Pancreas (tissue), 10 donors: ENCODE results near the gene PDK3. TPM values are rescaled to one million over a fixed set of nuclear protein-coding genes. Genes with fewer than 3 reads are reported as not detected.
A peak's percentile ranks its signal among the peaks of the same experiment; 100 is the strongest.

Source experiments
- ATAC-seq, 4 donors: fragments of 200-7000 bp; cut with Tn5 transposase; one replicate each; pipeline versions ENCODE4 v1.8.0 to v1.9.1; 2020; ENCODE audit warnings: mild to moderate bottlenecking in 4 of 4, moderate library complexity in 4 of 4
- DNase-seq, 6 donors: peaks; one replicate each; pipeline ENCODE4 v3.0.0-alpha.2; 2020
- FAIRE-seq: peaks from 2 replicates; lab custom pipeline; 2012; peaks lifted over from hg19 to GRCh38; lab: Jason Lieb, UNC
- H3K27ac ChIP-seq, 4 donors: fragments of 200-600 bp; sonication (generic); 1 replicate in 3 of 4; 2 replicates in 1 of 4; pipeline versions ENCODE4 v1.5.0 to v1.8.0; 2020
- H3K27me3 ChIP-seq, 4 donors: fragments of 200-600 bp; one replicate each; pipeline ENCODE4 v1.8.0; 2021
- H3K36me3 ChIP-seq, 3 donors: fragments of 200-600 bp; sonication (generic) in 1 of 3; one replicate each; pipeline versions ENCODE4 v1.5.0 to v1.8.0; 2020 to 2021
- H3K4me1 ChIP-seq, 3 donors: fragments of 200-600 bp; one replicate each; pipeline ENCODE4 v1.8.0; 2021
- H3K4me3 ChIP-seq, 4 donors: fragments of 200-600 bp; sonication (generic) in 2 of 4; one replicate each; pipeline versions ENCODE4 v1.5.0 to v1.8.0; 2020 to 2021
- H3K9me3 ChIP-seq, 4 donors: fragments of 200-600 bp; one replicate each; pipeline ENCODE4 v1.8.0; 2021
- CTCF ChIP-seq, 4 donors: fragments of 200-600 bp; sonication (generic) in 3 of 4; IDR thresholded peaks; one replicate each; pipeline versions ENCODE4 v1.5.0 to v1.8.0; 2021; ENCODE audit warnings: antibody characterized with exemption in 4 of 4
- WGBS, 2 donors: extraction: QIAGEN DNeasy Blood & Tissue Kit; methylation state at CpG; one replicate each; pipeline ENCODE4 v1.1.7; 2013; 5-methylcytosine and 5-hydroxymethylcytosine counted together
- intact Hi-C, 3 donors: fragments of 100-400 bp; cut with DNase I; formaldehyde crosslinking; loops; one replicate each; pipeline versions ENCODE4 v1.11.1 to v1.14.2; 2022
- polyA plus RNA-seq, 2 donors: library from polyadenylated mRNA; stranded (reverse); fragments of 200-250 nt; gene quantifications; one replicate each; pipeline ENCODE4 v1.2.3, GENCODE V29; 2013
- total RNA-seq, 6 donors: library from RNA; stranded (reverse); fragmentation: NEBNext Ultra II Directional in 4 of 6; extraction: Animal tissue kit (Norgen Biotek cat#: 25700) in 4 of 6; gene quantifications; one replicate each; pipeline versions ENCODE4 v1.2.1 to v1.2.4, GENCODE V29; 2021 to 2023
- donor health status: healthy with polysubstance abuse.
- donor health status: DM: no; HTN: no; CAD: no; lungs with moderate emphysema.
- donor health status: DM: no; HTN: no; CAD: no.
- donor health status: control.
- donor health status: control.
- donor health status: Bipolar disorder and iron deficiency.
- donor health status: DM: yes; HTN: yes; CAD: no.
- donor health status: DM: no; HTN: no; CAD: no.
- donor health status: DM: no; HTN: no; CAD: no.
- donor health status: DM: yes; HTN: yes; CAD: no.

Gene PDK3
- total and polyA plus RNA-seq, 8 donors, result 2.4 to 10.1 (median 5.3) TPM

- WGBS, 2 donors, result 69 to 89% methylated on average over 2 of the region's 2 CpGs
- H3K27me3 ChIP-seq, result peaks cover 0 to 10% (median 0%) of the 10 kb centered on the region in 4 donors
- no peak overlapping the region for H3K4me3 ChIP-seq
- intact Hi-C loops, result no loop called here
- DNase-seq, result no peak
- ATAC-seq, result no peak
- no peaks in the 10 kb centered on the region for H3K4me1 ChIP-seq
- H3K27ac ChIP-seq, result no peak overlapping the region
- no peak for FAIRE-seq
- no peaks in the 10 kb centered on the region for H3K9me3 ChIP-seq
- H3K36me3 ChIP-seq, result no peaks in the 10 kb centered on the region
- no peak for TF ChIP-seq CTCF (IDR thresholded peaks at IDR 0.05)
Measured at GRCh38 chrX:24520472-24520871, 55.4 kb downstream of the PDK3 start.

GRCh38 chrX:24525455-24525854, 60.4 kb downstream of the PDK3 start:
- H3K4me1 ChIP-seq, result no peaks in the 10 kb centered on the region
- H3K27ac ChIP-seq, result no peak overlapping the region
- H3K36me3 ChIP-seq, result no peaks in the 10 kb centered on the region
- intact Hi-C loops, result no loop called here
- no peaks in the 10 kb centered on the region for H3K9me3 ChIP-seq
- 80 to 94% methylated on average over 2 of the region's 2 CpGs for WGBS, 2 donors
- no peak for TF ChIP-seq CTCF (IDR thresholded peaks at IDR 0.05)
- ATAC-seq (no peak), DNase-seq (no peak), FAIRE-seq (no peak)
- H3K4me3 ChIP-seq, result no peak overlapping the region
- H3K27me3 ChIP-seq, result no peaks in the 10 kb centered on the region

- no peaks in the 10 kb centered on the region for H3K36me3 ChIP-seq
- no peak for DNase-seq
- 70 to 86% methylated on average over 2 of the region's 2 CpGs for WGBS, 2 donors
- H3K4me1 ChIP-seq, result no peaks in the 10 kb centered on the region
- intact Hi-C loops, result no loop called here
- TF ChIP-seq CTCF (IDR thresholded peaks at IDR 0.05), result no peak
- no peaks in the 10 kb centered on the region for H3K27me3 ChIP-seq
- H3K4me3 ChIP-seq, result no peak overlapping the region
- no peak for ATAC-seq
- no peak overlapping the region for H3K27ac ChIP-seq
- H3K9me3 ChIP-seq, result no peaks in the 10 kb centered on the region
- FAIRE-seq, result no peak
Measured at GRCh38 chrX:24526616-24527015, 61.5 kb downstream of the PDK3 start.

GRCh38 chrX:24528605-24529004, 63.5 kb downstream of the PDK3 start:
- Histone ChIP-seq H3K9me3 (no peaks in the 10 kb centered on the region), H3K36me3 (no peaks in the 10 kb centered on the region), H3K27ac (no peak overlapping the region), H3K4me3 (no peak overlapping the region), H3K27me3 (peaks cover 0 to 7% (median 0%) of the 10 kb centered on the region in 4 donors), H3K4me1 (no peaks in the 10 kb centered on the region)
- intact Hi-C loops, result no loop called here
- no peak for TF ChIP-seq CTCF (IDR thresholded peaks at IDR 0.05)
- WGBS, 2 donors, result 43 to 50% methylated on average over 1 of the region's 1 CpG
- DNase-seq (no peak), ATAC-seq (no peak), FAIRE-seq (no peak)

- H3K4me1 ChIP-seq, result no peaks in the 10 kb centered on the region
- FAIRE-seq (peak; percentile 86), DNase-seq (no peak), ATAC-seq (no peak)
- H3K36me3 ChIP-seq, result no peaks in the 10 kb centered on the region
- no peak overlapping the region for H3K4me3 ChIP-seq
- H3K9me3 ChIP-seq, result no peaks in the 10 kb centered on the region
- no peak for TF ChIP-seq CTCF (IDR thresholded peaks at IDR 0.05)
- intact Hi-C loops, result no loop called here
- H3K27ac ChIP-seq, result no peak overlapping the region
- peaks cover 0 to 7% (median 0%) of the 10 kb centered on the region in 4 donors for H3K27me3 ChIP-seq
Measured at GRCh38 chrX:24536551-24536950, 71.5 kb downstream of the PDK3 start.
